GM23338 (cell line): ENCODE measurements around the gene CREB3L2. TPM values are rescaled to one million over a fixed set of nuclear protein-coding genes. Genes with fewer than 3 reads are reported as not detected.

ENCODE experiments used
- ATAC-seq: fragments of 200-7000 bp; cut with Tn5 transposase; 3 replicates; pipeline ENCODE4 v1.9.1; 2020
- DNase-seq: peaks from one replicate; pipeline ENCODE4 v3.0.0-alpha.2; 2015; ENCODE audit warnings: low spot score
- H2AFZ ChIP-seq: fragments of 200-600 bp; sonication (generic); 2 replicates; pipeline ENCODE4 v1.8.0; 2016; ENCODE audit warnings: antibody characterized with exemption, mild to moderate bottlenecking, moderate library complexity
- H3F3A ChIP-seq: fragments of 200-600 bp; sonication (generic); replicated peaks from 2 replicates; pipeline ENCODE4 v1.8.0; 2017; ENCODE audit warnings: antibody characterized with exemption, mixed run types, low read depth
- H3K27ac ChIP-seq: fragments of 200-600 bp; sonication (generic); 2 replicates; pipeline ENCODE4 v1.6.1; 2016; ENCODE audit warnings: low read depth
- H3K27me3 ChIP-seq: fragments of 200-600 bp; sonication (generic); 2 replicates; pipeline ENCODE4 v1.8.0; 2016; ENCODE audit warnings: mild to moderate bottlenecking, mixed run types, moderate library complexity; ENCODE audit not compliant: insufficient read depth
- H3K36me3 ChIP-seq: fragments of 200-600 bp; sonication (generic); 2 replicates; pipeline ENCODE4 v1.8.0; 2016; ENCODE audit warnings: mild to moderate bottlenecking; ENCODE audit not compliant: insufficient read depth
- H3K4me1 ChIP-seq: fragments of 200-600 bp; sonication (generic); 2 replicates; pipeline ENCODE4 v1.8.0; 2016; ENCODE audit warnings: mild to moderate bottlenecking, moderate library complexity; ENCODE audit not compliant: insufficient read depth
- H3K4me2 ChIP-seq: fragments of 200-600 bp; sonication (generic); 2 replicates; pipeline ENCODE4 v1.7.1; 2017; ENCODE audit warnings: mixed run types
- H3K4me3 ChIP-seq: fragments of 200-600 bp; sonication (generic); 2 replicates; pipeline ENCODE4 v1.6.1; 2016; ENCODE audit warnings: mixed run types
- H3K79me2 ChIP-seq: fragments of 200-600 bp; sonication (generic); replicated peaks from 2 replicates; pipeline ENCODE4 v1.8.0; 2017; ENCODE audit warnings: mild to moderate bottlenecking; ENCODE audit not compliant: insufficient read depth
- H3K9me2 ChIP-seq: fragments of 200-600 bp; sonication (generic); 2 replicates; pipeline ENCODE4 v1.8.0; 2017; ENCODE audit not compliant: insufficient read depth
- H4K20me1 ChIP-seq: fragments of 200-600 bp; sonication (generic); replicated peaks from 2 replicates; pipeline ENCODE4 v1.8.0; 2017; ENCODE audit warnings: mild to moderate bottlenecking; ENCODE audit not compliant: insufficient read depth
- H3K27ac Mint-ChIP-seq: 2 replicates; pipeline ENCODE4 v1.8.0; 2020; ENCODE audit warnings: inconsistent platforms, mild to moderate bottlenecking, moderate library complexity, mixed read lengths
- H3K27me3 Mint-ChIP-seq: 3 replicates; pipeline ENCODE4 v1.8.0; 2022; ENCODE audit warnings: low read depth, mild to moderate bottlenecking, moderate library complexity, mixed read lengths, inconsistent platforms; ENCODE audit not compliant: insufficient read depth, poor library complexity
- H3K36me3 Mint-ChIP-seq: 3 replicates; pipeline ENCODE4 v1.8.0; 2021; ENCODE audit warnings: low read depth, mild to moderate bottlenecking, inconsistent platforms, moderate library complexity, mixed read lengths
- H3K4me1 Mint-ChIP-seq: 3 replicates; pipeline ENCODE4 v1.8.0; 2020; ENCODE audit warnings: mild to moderate bottlenecking, inconsistent platforms, mixed read lengths
- H3K4me3 Mint-ChIP-seq: 3 replicates; pipeline ENCODE4 v1.8.0; 2021; ENCODE audit warnings: moderate library complexity, mild to moderate bottlenecking, inconsistent platforms, mixed read lengths
- H3K9me3 Mint-ChIP-seq: 3 replicates; pipeline ENCODE4 v1.8.0; 2020; ENCODE audit warnings: moderate library complexity, mild to moderate bottlenecking, inconsistent platforms, mixed read lengths
- CREB1 ChIP-seq: fragments of 250-450 bp; sonication (Bioruptor Pico); IDR thresholded peaks from 2 replicates; pipeline ENCODE4 v1.5.0; 2020; ENCODE audit warnings: low read depth, mild to moderate bottlenecking, moderate library complexity
- CTCF ChIP-seq, 2 experiments: fragments of 200-600 bp in 1 of 2; sonication (generic) in 1 of 2; conservative IDR thresholded peaks; 2 replicates each; pipeline versions ENCODE4 v1.5.1 to v1.6.1; 2016 to 2017; ENCODE audit warnings: antibody characterized with exemption in 2 of 2, low read depth in 2 of 2, mild to moderate bottlenecking in 2 of 2, moderate library complexity in 1 of 2
- ETS1 ChIP-seq: IDR thresholded peaks from 2 replicates; pipeline ENCODE4 v1.6.1; 2016; ENCODE audit warnings: antibody characterized with exemption
- EZH2 ChIP-seq: fragments of 200-600 bp; sonication (generic); IDR thresholded peaks from one replicate; pipeline ENCODE4 v1.8.0; 2017; ENCODE audit warnings: antibody characterized with exemption, mild to moderate bottlenecking, low read depth; ENCODE audit not compliant: unreplicated experiment
- EZH2phosphoT487 ChIP-seq: fragments of 200-600 bp; sonication (generic); IDR thresholded peaks from one replicate; pipeline ENCODE4 v1.8.1; 2018; ENCODE audit warnings: antibody characterized with exemption; ENCODE audit not compliant: unreplicated experiment
- NANOG ChIP-seq: IDR thresholded peaks from 2 replicates; pipeline ENCODE4 v1.6.1; 2016; ENCODE audit warnings: antibody characterized with exemption, borderline replicate concordance
- REST ChIP-seq: IDR thresholded peaks from one replicate; pipeline ENCODE4 v1.6.1; 2018; ENCODE audit warnings: antibody characterized with exemption; ENCODE audit not compliant: unreplicated experiment
- STAT1 ChIP-seq: IDR thresholded peaks from one replicate; pipeline ENCODE4 v1.6.1; 2016; ENCODE audit warnings: antibody characterized with exemption; ENCODE audit not compliant: unreplicated experiment
- polyA plus RNA-seq: library from polyadenylated mRNA; unstranded; fragments of >200 nt; fragmentation: Nextera tagmentation; extraction: Ambion mirVana; gene quantifications from 2 replicates; pipeline ENCODE4 v1.2.1, GENCODE V29; 2016
- total RNA-seq: library from RNA; depleted of rRNA; stranded (reverse); fragments of >200 nt; shearing (Covaris generic); gene quantifications from 2 replicates; pipeline ENCODE4 v1.2.3, GENCODE V29; 2014

Gene CREB3L2
- total and polyA plus RNA-seq, 2 experiments from 2014 or later = 14.5 to 27.1 TPM

GRCh38 chr7:137891016-137891655 is 110.8 kb downstream of the CREB3L2 start:
- peaks cover 44% of the 10 kb centered on the region for H3K36me3 Mint-ChIP-seq
- no peaks in the 10 kb centered on the region for H3K27me3 ChIP-seq
- H3F3A ChIP-seq = no peaks in the 10 kb centered on the region
- H3K79me2 ChIP-seq = no peaks in the 10 kb centered on the region; the same call in 1 of the 2 replicates
- H2AFZ ChIP-seq = no peak overlapping the region
- H3K27ac ChIP-seq = no peak overlapping the region; the same call in 1 of the 2 replicates
- 0 out of 2 replicates have a peak, but pooled peaks cover 9% of the 10 kb centered on the region for H3K36me3 ChIP-seq
- no peaks in the 10 kb centered on the region for H3K9me2 ChIP-seq
- H3K4me1 ChIP-seq = peaks cover 12% of the 10 kb centered on the region
- H3K4me3 ChIP-seq = no peak overlapping the region
- no peak for TF ChIP-seq EZH2phosphoT487
- TF ChIP-seq NANOG = no peak
- TF ChIP-seq ETS1 = no peak
- H3K4me3 Mint-ChIP-seq = no peak overlapping the region
- H3K4me2 ChIP-seq = no peak overlapping the region
- H4K20me1 ChIP-seq = 0 out of 2 replicates have a peak, but pooled peaks cover 5% of the 10 kb centered on the region
- peaks cover 15% of the 10 kb centered on the region for H3K4me1 Mint-ChIP-seq
- no peak overlapping the region for H3K27ac Mint-ChIP-seq
- H3K9me3 Mint-ChIP-seq = no peaks in the 10 kb centered on the region; the same call in 1 of the 3 replicates
- no peak for DNase-seq
- no peak for ATAC-seq
- peaks cover 7% of the 10 kb centered on the region for H3K27me3 Mint-ChIP-seq

- no peak overlapping the region for H3K4me3 ChIP-seq
- 0 out of 2 replicates have a peak, but pooled peaks cover 5% of the 10 kb centered on the region for H4K20me1 ChIP-seq
- ATAC-seq (no peak), DNase-seq (no peak)
- no peaks in the 10 kb centered on the region for H3K9me2 ChIP-seq
- no peak overlapping the region for H3K27ac Mint-ChIP-seq
- no peak for TF ChIP-seq CTCF (conservative IDR thresholded peaks at IDR 0.05; ENCODE audit: low read depth in 2 of 2)
- TF ChIP-seq CREB1 = no peak
- TF ChIP-seq STAT1 = no peak
- no peak for TF ChIP-seq NANOG
- TF ChIP-seq REST = no peak
- TF ChIP-seq EZH2 = no peak
- H3K36me3 ChIP-seq = 0 out of 2 replicates have a peak, but pooled peaks cover 9% of the 10 kb centered on the region
- no peaks in the 10 kb centered on the region for H3F3A ChIP-seq
- peaks cover 15% of the 10 kb centered on the region for H3K4me1 ChIP-seq
- H3K27me3 Mint-ChIP-seq = peaks cover 7% of the 10 kb centered on the region
- H3K4me3 Mint-ChIP-seq = no peak overlapping the region
- no peak overlapping the region for H3K27ac ChIP-seq
- H2AFZ ChIP-seq = no peak overlapping the region
- peaks cover 43% of the 10 kb centered on the region for H3K36me3 Mint-ChIP-seq
- H3K79me2 ChIP-seq = no peaks in the 10 kb centered on the region; the same call in 1 of the 2 replicates
- peaks cover 19% of the 10 kb centered on the region for H3K4me1 Mint-ChIP-seq
- no peaks in the 10 kb centered on the region for H3K27me3 ChIP-seq
- no peaks in the 10 kb centered on the region; the same call in 1 of the 3 replicates for H3K9me3 Mint-ChIP-seq
- no peak overlapping the region for H3K4me2 ChIP-seq
Observed at GRCh38 chr7:137890449-137890921, 111.4 kb downstream of the CREB3L2 start.
